Liver (tissue), 9 donors: ENCODE data around the gene NPNT. TPM values are rescaled to one million over a fixed set of nuclear protein-coding genes. Genes with fewer than 3 reads are reported as not detected.

Source experiments
- DNase-seq: peaks from one replicate; pipeline ENCODE4 v3.0.0-alpha.2; 2017; ENCODE audit warnings: low spot score
- H3K27ac ChIP-seq, 2 donors: one replicate each; pipeline ENCODE4 v1.7.0; 2013; ENCODE audit warnings: inconsistent platforms in 2 of 2, low read length in 2 of 2, control low read depth in 1 of 2, low read depth in 1 of 2, mild to moderate bottlenecking in 1 of 2
- H3K27me3 ChIP-seq, 4 donors: one replicate each; pipeline versions ENCODE4 v1.6.1 to v1.7.0; 2013; ENCODE audit warnings: low read length in 3 of 4, inconsistent platforms in 1 of 4, mild to moderate bottlenecking in 1 of 4, moderate library complexity in 1 of 4; ENCODE audit not compliant: control insufficient read depth in 4 of 4, insufficient read depth in 4 of 4
- H3K36me3 ChIP-seq, 4 donors: one replicate each; pipeline versions ENCODE4 v1.6.1 to v1.7.0; 2013; ENCODE audit warnings: low read length in 3 of 4, mild to moderate bottlenecking in 3 of 4, low read depth in 1 of 4, moderate library complexity in 1 of 4; ENCODE audit not compliant: control insufficient read depth in 4 of 4, insufficient read depth in 3 of 4
- H3K4me1 ChIP-seq, 4 donors: one replicate each; pipeline versions ENCODE4 v1.6.1 to v1.7.0; 2013; ENCODE audit warnings: low read length in 3 of 4, mild to moderate bottlenecking in 3 of 4, moderate library complexity in 1 of 4; ENCODE audit not compliant: control insufficient read depth in 4 of 4, insufficient read depth in 4 of 4
- H3K4me3 ChIP-seq, 3 donors: one replicate each; pipeline versions ENCODE4 v1.6.1 to v1.7.0; 2013; ENCODE audit warnings: low read length in 3 of 3, control low read depth in 1 of 3, low read depth in 1 of 3, mild to moderate bottlenecking in 1 of 3
- H3K9ac ChIP-seq, 2 donors: one replicate each; pipeline ENCODE4 v1.7.0; 2013; ENCODE audit warnings: low read length in 2 of 2, mild to moderate bottlenecking in 2 of 2, moderate library complexity in 2 of 2, control low read depth in 1 of 2, low read depth in 1 of 2
- H3K9me3 ChIP-seq, 4 donors: one replicate each; pipeline versions ENCODE4 v1.6.1 to v1.7.0; 2013; ENCODE audit warnings: low read length in 3 of 4; ENCODE audit not compliant: control insufficient read depth in 4 of 4
- EGR1 ChIP-seq, 2 donors: IDR thresholded peaks; 2 replicates each; pipeline ENCODE4 v1.6.1; 2016 to 2018; ENCODE audit warnings: antibody characterized with exemption in 2 of 2, low read depth in 2 of 2
- FOXA1 ChIP-seq: IDR thresholded peaks from 2 replicates; pipeline ENCODE4 v1.6.1; 2016; ENCODE audit warnings: antibody characterized with exemption
- FOXA2 ChIP-seq: IDR thresholded peaks from 2 replicates; pipeline ENCODE4 v1.6.1; 2016; ENCODE audit warnings: antibody characterized with exemption
- GABPA ChIP-seq, 2 donors: IDR thresholded peaks in 1 of 2; conservative IDR thresholded peaks in 1 of 2; 2 replicates each; pipeline ENCODE4 v1.6.1; 2016; ENCODE audit warnings: antibody characterized with exemption in 2 of 2, mild to moderate bottlenecking in 1 of 2, moderate library complexity in 1 of 2
- HNF4A ChIP-seq, 2 donors: conservative IDR thresholded peaks; 2 replicates each; pipeline ENCODE4 v1.6.1; 2016; ENCODE audit warnings: antibody characterized with exemption in 2 of 2, mild to moderate bottlenecking in 2 of 2
- HNF4G ChIP-seq: IDR thresholded peaks from 2 replicates; pipeline ENCODE4 v1.6.1; 2016; ENCODE audit warnings: antibody characterized with exemption
- JUND ChIP-seq, 2 donors: IDR thresholded peaks; 2 replicates each; pipeline ENCODE4 v1.6.1; 2016; ENCODE audit warnings: antibody characterized with exemption in 2 of 2
- NR2F2 ChIP-seq: IDR thresholded peaks from 2 replicates; pipeline ENCODE4 v1.6.1; 2016; ENCODE audit warnings: antibody characterized with exemption
- RAD21 ChIP-seq, 2 donors: IDR thresholded peaks; 2 replicates each; pipeline ENCODE4 v1.6.1; 2016; ENCODE audit warnings: antibody characterized with exemption in 2 of 2, mild to moderate bottlenecking in 2 of 2
- REST ChIP-seq: IDR thresholded peaks from 2 replicates; pipeline ENCODE4 v1.6.1; 2016; ENCODE audit warnings: antibody characterized with exemption, mild to moderate bottlenecking
- RXRA ChIP-seq, 2 donors: IDR thresholded peaks; 2 replicates each; pipeline ENCODE4 v1.6.1; 2017 to 2018; ENCODE audit warnings: antibody characterized with exemption in 2 of 2, mild to moderate bottlenecking in 1 of 2
- SP1 ChIP-seq: IDR thresholded peaks from 2 replicates; pipeline ENCODE4 v1.6.1; 2018; ENCODE audit warnings: antibody characterized with exemption, mild to moderate bottlenecking
- TAF1 ChIP-seq: conservative IDR thresholded peaks from 2 replicates; pipeline ENCODE4 v1.6.1; 2016; ENCODE audit warnings: antibody characterized with exemption, mild to moderate bottlenecking
- YY1 ChIP-seq: IDR thresholded peaks from 2 replicates; pipeline ENCODE4 v1.6.1; 2016; ENCODE audit warnings: antibody characterized with exemption, mild to moderate bottlenecking
- ZBTB33 ChIP-seq: IDR thresholded peaks from 2 replicates; pipeline ENCODE4 v1.6.1; 2016; ENCODE audit warnings: antibody characterized with exemption
- WGBS: extraction: QIAGEN DNeasy Blood & Tissue Kit; methylation state at CpG from one replicate; pipeline ENCODE4 v1.1.7; 2013; 5-methylcytosine and 5-hydroxymethylcytosine counted together
- polyA plus RNA-seq, 2 donors: library from polyadenylated mRNA; stranded (reverse) in 1 of 2; unstranded in 1 of 2; fragments of 200-250 nt in 1 of 2; fragments of >200 nt in 1 of 2; fragmentation: Nextera tagmentation in 1 of 2; extraction: Ambion mirVana in 1 of 2; gene quantifications; one replicate each; pipeline versions ENCODE4 v1.2.1 to v1.2.3, GENCODE V29; 2013 to 2015
- total RNA-seq, 2 donors: library from RNA; depleted of rRNA; stranded (reverse); fragments of >200 nt; gene quantifications; one replicate each; pipeline ENCODE4 v1.2.3, GENCODE V29; 2014
- TF ChIP-seq, protein P1 (sequence below): IDR thresholded peaks from 2 replicates; pipeline ENCODE4 v1.6.1; 2016; ENCODE audit warnings: antibody characterized with exemption
- TF ChIP-seq, protein P2 (sequence below): fragments of 150-350 bp; IDR thresholded peaks from 2 replicates; pipeline ENCODE4 v1.5.1; 2017; ENCODE audit warnings: improper control_type of control experiment, low read depth, low read length; ENCODE audit not compliant: missing input control
- TF ChIP-seq, protein P3 (sequence below): IDR thresholded peaks from 2 replicates; pipeline ENCODE4 v1.6.1; 2016; ENCODE audit warnings: antibody characterized with exemption
- donor health status: healthy.
- donor health status: healthy.
- donor health status: healthy.
- donor health status: healthy.
- donor health status: healthy.

NPNT gene
- total and polyA plus RNA-seq, 4 donors, result 1.3 to 4.4 (median 2.0) TPM

DNA sequence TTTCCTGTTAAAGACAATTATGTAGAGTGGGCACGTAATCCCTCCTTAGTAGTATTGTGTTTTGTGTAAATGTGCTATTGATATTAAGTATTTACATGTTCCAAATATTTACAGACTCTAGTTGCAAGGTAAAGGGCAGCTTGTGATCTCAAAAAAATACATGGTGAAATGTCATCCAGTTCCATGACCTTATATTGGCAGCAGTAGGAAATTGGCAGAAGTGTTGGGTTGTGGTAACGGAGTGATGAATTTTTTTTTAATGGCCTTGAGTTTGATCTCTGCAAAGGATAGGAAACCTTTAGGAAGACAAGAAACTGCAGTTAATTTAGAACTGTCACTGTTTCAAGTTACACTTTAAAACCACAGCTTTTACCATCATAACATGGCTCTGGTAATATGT, 74.3 kb downstream of the NPNT start:
- no peak for TF ChIP-seq FOXA1
- TF ChIP-seq, protein P1, sequence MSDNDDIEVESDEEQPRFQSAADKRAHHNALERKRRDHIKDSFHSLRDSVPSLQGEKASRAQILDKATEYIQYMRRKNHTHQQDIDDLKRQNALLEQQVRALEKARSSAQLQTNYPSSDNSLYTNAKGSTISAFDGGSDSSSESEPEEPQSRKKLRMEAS, result no peak
- TF ChIP-seq GABPA (IDR thresholded peaks at IDR 0.05 in 1 of 2, conservative IDR thresholded peaks at IDR 0.05 in 1 of 2), result no peak
- no peak for TF ChIP-seq RXRA (IDR thresholded peaks at IDR 0.05)
- 36% methylated on average over 2 of the region's 2 CpGs for WGBS

DNA sequence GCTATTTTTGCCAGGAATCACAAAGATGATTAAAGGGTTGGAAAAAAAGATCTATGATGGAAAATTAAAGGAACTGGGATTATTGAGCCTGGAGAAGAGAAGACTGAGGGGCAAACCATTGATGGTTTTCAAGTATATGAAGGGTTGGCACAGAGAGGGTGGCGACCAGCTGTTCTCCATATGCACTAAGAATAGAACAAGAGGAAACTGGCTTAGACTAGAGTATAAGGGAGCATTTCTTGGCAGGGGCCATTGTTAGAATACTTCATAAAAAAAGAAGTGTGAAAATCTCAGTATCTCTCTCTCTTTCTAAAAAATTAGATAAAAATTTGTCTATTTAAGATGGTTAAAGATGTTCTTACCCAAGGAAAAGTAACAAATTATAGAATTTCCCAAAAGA, 75.1 kb downstream of the NPNT start:
- H3K4me3 ChIP-seq, result no peak overlapping the region
- no peaks in the 10 kb centered on the region for H3K27me3 ChIP-seq
- H3K9ac ChIP-seq, result no peak overlapping the region
- H3K27ac ChIP-seq, result no peak overlapping the region
- TF ChIP-seq, protein P2, sequence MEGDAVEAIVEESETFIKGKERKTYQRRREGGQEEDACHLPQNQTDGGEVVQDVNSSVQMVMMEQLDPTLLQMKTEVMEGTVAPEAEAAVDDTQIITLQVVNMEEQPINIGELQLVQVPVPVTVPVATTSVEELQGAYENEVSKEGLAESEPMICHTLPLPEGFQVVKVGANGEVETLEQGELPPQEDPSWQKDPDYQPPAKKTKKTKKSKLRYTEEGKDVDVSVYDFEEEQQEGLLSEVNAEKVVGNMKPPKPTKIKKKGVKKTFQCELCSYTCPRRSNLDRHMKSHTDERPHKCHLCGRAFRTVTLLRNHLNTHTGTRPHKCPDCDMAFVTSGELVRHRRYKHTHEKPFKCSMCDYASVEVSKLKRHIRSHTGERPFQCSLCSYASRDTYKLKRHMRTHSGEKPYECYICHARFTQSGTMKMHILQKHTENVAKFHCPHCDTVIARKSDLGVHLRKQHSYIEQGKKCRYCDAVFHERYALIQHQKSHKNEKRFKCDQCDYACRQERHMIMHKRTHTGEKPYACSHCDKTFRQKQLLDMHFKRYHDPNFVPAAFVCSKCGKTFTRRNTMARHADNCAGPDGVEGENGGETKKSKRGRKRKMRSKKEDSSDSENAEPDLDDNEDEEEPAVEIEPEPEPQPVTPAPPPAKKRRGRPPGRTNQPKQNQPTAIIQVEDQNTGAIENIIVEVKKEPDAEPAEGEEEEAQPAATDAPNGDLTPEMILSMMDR, result no peak
- TF ChIP-seq NR2F2, result no peak
- TF ChIP-seq, protein P1, result no peak
- TF ChIP-seq RAD21 (IDR thresholded peaks at IDR 0.05), result no peak
- TF ChIP-seq YY1, result no peak
- no peak for TF ChIP-seq RXRA (IDR thresholded peaks at IDR 0.05)
- TF ChIP-seq FOXA2, result no peak
- TF ChIP-seq, protein P3, sequence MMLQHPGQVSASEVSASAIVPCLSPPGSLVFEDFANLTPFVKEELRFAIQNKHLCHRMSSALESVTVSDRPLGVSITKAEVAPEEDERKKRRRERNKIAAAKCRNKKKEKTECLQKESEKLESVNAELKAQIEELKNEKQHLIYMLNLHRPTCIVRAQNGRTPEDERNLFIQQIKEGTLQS, result no peak
- no peak for TF ChIP-seq HNF4G
- TF ChIP-seq REST, result no peak
- TF ChIP-seq HNF4A (conservative IDR thresholded peaks at IDR 0.05), result no peak
- no peak for TF ChIP-seq TAF1
- TF ChIP-seq ZBTB33, result no peak
- TF ChIP-seq FOXA1, result no peak
- TF ChIP-seq EGR1 (IDR thresholded peaks at IDR 0.05; ENCODE audit: low read depth in 2 of 2), result no peak
- no peak for TF ChIP-seq GABPA (IDR thresholded peaks at IDR 0.05 in 1 of 2, conservative IDR thresholded peaks at IDR 0.05 in 1 of 2)
- TF ChIP-seq SP1, result no peak
- TF ChIP-seq JUND (IDR thresholded peaks at IDR 0.05), result no peak
- no peaks in the 10 kb centered on the region for H3K36me3 ChIP-seq
- 87% methylated on average over 1 of the region's 1 CpG for WGBS
- H3K9me3 ChIP-seq, result no peaks in the 10 kb centered on the region
- H3K4me1 ChIP-seq, result no peaks in the 10 kb centered on the region
- DNase-seq, result no peak

More for the DNA sequence above, 74.3 kb downstream of the NPNT start:
- Histone ChIP-seq H3K36me3 (no peaks in the 10 kb centered on the region), H3K9ac (no peak overlapping the region), H3K4me3 (no peak overlapping the region), H3K27ac (no peak overlapping the region), H3K4me1 (no peaks in the 10 kb centered on the region), H3K27me3 (no peaks in the 10 kb centered on the region), H3K9me3 (no peaks in the 10 kb centered on the region)
- DNase-seq, result no peak
